H1 (cell line): ENCODE results near the gene GPX7. TPM values are rescaled to one million over a fixed set of nuclear protein-coding genes. Genes with fewer than 3 reads are reported as not detected.

Source experiments
- MAFK ChIP-seq: IDR thresholded peaks from 2 replicates; pipeline ENCODE4 v1.6.1; 2012; ENCODE audit warnings: low read depth, mild to moderate bottlenecking, improper control_type of control experiment, low read length
- RBBP5 ChIP-seq: IDR thresholded peaks from 2 replicates; pipeline ENCODE4 v1.7.1; 2012; ENCODE audit warnings: low read depth, mild to moderate bottlenecking, inconsistent platforms, low read length, moderate library complexity, borderline replicate concordance
- SAP30 ChIP-seq: fragments of 300-600 bp; sonication (generic); IDR thresholded peaks from 2 replicates; pipeline ENCODE4 v1.7.1; 2012; ENCODE audit warnings: low read length, moderate library complexity, mild to moderate bottlenecking, inconsistent platforms; ENCODE audit not compliant: insufficient read depth, insufficient replicate concordance
- polyA plus RNA-seq, 7 experiments: library from polyadenylated mRNA; depleted of rRNA in 3 of 7; stranded (reverse) in 5 of 7; unstranded in 2 of 7; fragments of >200 nt in 5 of 7; fragments of 200-250 nt in 2 of 7; gene quantifications; 1 replicate in 5 of 7; 2 replicates in 1 of 7; 4 replicates in 1 of 7; pipeline versions ENCODE4 v1.2.1 to v1.2.3, GENCODE V29; 2011 to 2013; ENCODE audit warnings: missing spikeins in 2 of 7, mixed read lengths in 2 of 7
- total RNA-seq: library from RNA; stranded (reverse); fragmentation: NEBNext Ultra II Directional; extraction: Animal tissue kit (Norgen Biotek cat#: 25700); gene quantifications from 2 replicates; pipeline ENCODE4 v1.2.1, GENCODE V29; 2021

GPX7 gene
- total and polyA plus RNA-seq, 2 of the 8 experiments (the other 6 are each of a cell fraction or from before 2014, with no cell fraction given), result 13.0 to 37.5 TPM

- no peak for TF ChIP-seq RBBP5
- no peak for TF ChIP-seq MAFK
- no peak for TF ChIP-seq SAP30
Measured at GRCh38 chr1:52603630-52604029, 1.5 kb downstream of the GPX7 start (continued).
